ENCODE results near the gene IGFL2.

Gene IGFL2

DNA sequence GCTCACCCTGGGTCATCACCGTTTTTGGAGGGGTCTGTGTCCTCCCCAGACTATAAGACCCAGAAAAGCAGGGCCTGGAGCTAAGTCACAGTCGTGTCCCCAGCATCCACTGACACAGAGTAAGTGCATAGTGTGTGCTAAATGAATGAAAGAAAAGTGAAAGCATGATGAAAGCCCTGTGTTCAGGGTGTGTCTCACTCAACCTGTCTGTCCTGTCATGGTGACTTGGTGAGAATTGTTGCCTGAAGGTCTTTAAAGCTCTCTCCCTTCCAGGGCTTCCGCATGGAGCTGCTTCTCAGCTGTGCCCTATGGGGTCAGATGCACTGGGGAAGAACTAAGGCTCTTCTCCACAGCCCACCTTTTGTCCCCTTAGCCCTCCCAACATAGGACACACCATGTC lies 61.0 kb downstream of the IGFL2 start:
- DNase-seq (ENCODE audit: low spot score in 2 of 2) (no peak), ATAC-seq (replicated peaks; ENCODE audit: extremely low read depth, poor library complexity, severe bottlenecking) (no peak)
- peaks cover 67% of the 10 kb centered on the region for H3K27me3 Mint-ChIP-seq
- peaks cover 10% of the 10 kb centered on the region for H3K4me1 Mint-ChIP-seq
- H3K36me3 Mint-ChIP-seq (ENCODE audit: insufficient read depth) = no peaks in the 10 kb centered on the region
- no peak overlapping the region for H3K27ac Mint-ChIP-seq (ENCODE audit: low read depth)
- H3K9me3 Mint-ChIP-seq = no peaks in the 10 kb centered on the region
- no peak overlapping the region for H3K4me3 Mint-ChIP-seq

DNA sequence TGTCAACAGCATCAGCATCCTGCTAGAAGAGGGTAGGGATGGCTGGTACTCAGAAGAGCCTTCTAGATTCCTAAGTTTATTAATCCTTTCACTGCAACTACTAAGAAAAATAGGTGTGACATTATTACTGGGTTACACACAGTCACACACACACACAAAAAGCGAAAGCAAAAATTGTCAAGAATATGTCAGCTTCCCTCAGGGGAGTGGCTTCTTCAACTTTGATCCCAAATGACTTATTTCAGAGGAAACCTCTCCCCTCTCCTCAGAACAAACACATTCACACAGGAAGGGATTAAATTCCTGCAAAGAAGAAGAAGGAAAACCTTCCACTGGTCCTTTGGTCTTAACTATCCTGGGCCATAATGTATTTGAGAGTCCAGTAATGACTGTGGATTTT lies 61.4 kb downstream of the IGFL2 start:
- DNase-seq (ENCODE audit: low spot score in 2 of 2) = no peak
- Mint-ChIP-seq H3K9me3 (no peaks in the 10 kb centered on the region), H3K4me1 (peaks cover 10% of the 10 kb centered on the region), H3K27ac (ENCODE audit: low read depth) (no peak overlapping the region), H3K27me3 (peaks cover 71% of the 10 kb centered on the region), H3K36me3 (ENCODE audit: insufficient read depth) (no peaks in the 10 kb centered on the region), H3K4me3 (no peak overlapping the region)
- ATAC-seq (replicated peaks; ENCODE audit: extremely low read depth, poor library complexity, severe bottlenecking) = no peak

DNA sequence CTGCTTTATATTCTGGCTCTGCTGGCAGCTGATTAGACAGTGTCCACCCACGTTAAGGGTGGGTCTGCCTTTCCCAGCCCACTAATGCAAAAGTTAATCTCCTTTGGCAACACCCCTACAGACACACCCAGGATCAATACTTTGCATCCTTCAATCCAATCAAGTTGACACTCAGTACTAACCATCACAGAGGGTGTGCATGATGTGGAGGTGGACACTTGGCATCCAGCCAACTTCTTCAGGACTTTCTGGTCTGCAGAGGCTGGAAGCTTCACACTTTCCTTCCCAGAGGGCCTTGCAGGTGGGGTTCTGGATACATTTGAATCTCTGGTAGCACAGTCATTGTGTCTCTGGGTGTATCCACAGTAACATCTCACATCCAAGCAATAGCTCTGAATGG lies 62.6 kb downstream of the IGFL2 start:
- no peaks in the 10 kb centered on the region for H3K36me3 Mint-ChIP-seq (ENCODE audit: insufficient read depth)
- H3K4me3 Mint-ChIP-seq = no peak overlapping the region
- ATAC-seq (replicated peaks; ENCODE audit: extremely low read depth, poor library complexity, severe bottlenecking) = no peak
- H3K27ac Mint-ChIP-seq (ENCODE audit: low read depth) = no peak overlapping the region
- no peak for DNase-seq (ENCODE audit: low spot score in 2 of 2)
- H3K9me3 Mint-ChIP-seq = no peaks in the 10 kb centered on the region
- peaks cover 73% of the 10 kb centered on the region for H3K27me3 Mint-ChIP-seq
- peaks cover 10% of the 10 kb centered on the region for H3K4me1 Mint-ChIP-seq

All from central memory CD8-positive, alpha-beta T cell (primary cell).